ENCODE data around the gene KPNA6. TPM values are rescaled to one million over a fixed set of nuclear protein-coding genes. Genes with fewer than 3 reads are reported as not detected.

KPNA6 gene
- total RNA-seq, 1 experiment from 2014 or later, result 45.8 TPM

- Histone ChIP-seq H3K4me2 (ENCODE audit: low read length) (no peak overlapping the region), H3K79me2 (ENCODE audit: low read length) (peaks cover 45% of the 10 kb centered on the region), H3K9me2 (replicated peaks; ENCODE audit: low read length) (no peaks in the 10 kb centered on the region), H3K27ac (ENCODE audit: low read length) (no peak overlapping the region), H4K20me1 (ENCODE audit: low read length) (no peaks in the 10 kb centered on the region), H3K36me3 (ENCODE audit: low read depth, low read length) (peaks cover 17% of the 10 kb centered on the region; the same call in 1 of the 2 replicates), H3K4me3 (ENCODE audit: low read length) (no peak overlapping the region), H3K4me1 (ENCODE audit: insufficient read depth, low read length) (peaks cover 48% of the 10 kb centered on the region), H3K27me3 (ENCODE audit: low read length) (no peaks in the 10 kb centered on the region), H3K9ac (ENCODE audit: low read length) (no peak overlapping the region), H3K9me3 (ENCODE audit: low read length) (no peaks in the 10 kb centered on the region), H2AFZ (ENCODE audit: low read length) (no peak overlapping the region), H3F3A (ENCODE audit: low read length, unreplicated experiment) (peaks cover 6% of the 10 kb centered on the region)
- BruUV-seq (replicated peaks), result no TSS peak
- no peak for ATAC-seq
- intact Hi-C loops (cut with micrococcal nuclease), result loop anchor here (5.0 kb wide), 4 partner anchors 73 to 193 kb away; partner anchors contain the start of gene HDAC1
- ChIA-PET POLR2A (ENCODE audit: unreplicated experiment) (no interaction called here), CTCF (no interaction called here)
- DNase-seq, result no peak
- TF ChIP-seq CTCF (conservative IDR thresholded peaks at IDR 0.05; ENCODE audit: low read depth, low read length) (no peak), EZH2phosphoT487 (IDR thresholded peaks at IDR 0.05; ENCODE audit: borderline replicate concordance, low read length) (no peak), EZH2 (IDR thresholded peaks at IDR 0.05; ENCODE audit: low read length, unreplicated experiment) (no peak)
Observed at GRCh38 chr1:32219022-32219421, 111.2 kb downstream of the KPNA6 start.

- TF ChIP-seq EZH2phosphoT487 (IDR thresholded peaks at IDR 0.05; ENCODE audit: borderline replicate concordance, low read length) (no peak), CTCF (conservative IDR thresholded peaks at IDR 0.05; ENCODE audit: low read depth, low read length) (no peak)
- ChIA-PET CTCF (no interaction called here), POLR2A (ENCODE audit: unreplicated experiment) (no interaction called here)
- intact Hi-C loops (cut with micrococcal nuclease), result no loop called here
- H3K9ac ChIP-seq (ENCODE audit: low read length), result peak overlapping the region; percentile 98
- peak overlapping the region; percentile 70; the same call in 1 of the 2 replicates for H3K27ac ChIP-seq (ENCODE audit: low read length)
- no peaks in the 10 kb centered on the region for H3K27me3 ChIP-seq (ENCODE audit: low read length)
- DNase-seq (no peak), ATAC-seq (no peak)
- H3K4me2 ChIP-seq (ENCODE audit: low read length), result peak overlapping the region; percentile 93
- no peaks in the 10 kb centered on the region for H3K9me2 ChIP-seq (replicated peaks; ENCODE audit: low read length)
- H3K79me2 ChIP-seq (ENCODE audit: low read length), result peaks cover 55% of the 10 kb centered on the region
- H4K20me1 ChIP-seq (ENCODE audit: low read length), result no peaks in the 10 kb centered on the region
- H3K4me3 ChIP-seq (ENCODE audit: low read length), result peak overlapping the region; percentile 86
- peak overlapping the region; percentile 60; the same call in 1 of the 2 replicates for H2AFZ ChIP-seq (ENCODE audit: low read length)
- H3F3A ChIP-seq (ENCODE audit: low read length, unreplicated experiment), result peaks cover 6% of the 10 kb centered on the region
- peaks cover 22% of the 10 kb centered on the region for H3K36me3 ChIP-seq (ENCODE audit: low read depth, low read length)
- no TSS peak for BruUV-seq (replicated peaks)
- peaks cover 36% of the 10 kb centered on the region for H3K4me1 ChIP-seq (ENCODE audit: insufficient read depth, low read length)
- no peaks in the 10 kb centered on the region for H3K9me3 ChIP-seq (ENCODE audit: low read length)
Observed at GRCh38 chr1:32220746-32221580, 113.1 kb downstream of the KPNA6 start.

- Histone ChIP-seq H3K79me2 (ENCODE audit: low read length) (peaks cover 55% of the 10 kb centered on the region), H3K4me3 (ENCODE audit: low read length) (peak overlapping the region; percentile 86), H4K20me1 (ENCODE audit: low read length) (no peaks in the 10 kb centered on the region), H3K36me3 (ENCODE audit: low read depth, low read length) (peaks cover 24% of the 10 kb centered on the region), H3K9me3 (ENCODE audit: low read length) (no peaks in the 10 kb centered on the region), H3K4me1 (ENCODE audit: insufficient read depth, low read length) (peaks cover 30% of the 10 kb centered on the region), H2AFZ (ENCODE audit: low read length) (peak overlapping the region; percentile 60; the same call in 1 of the 2 replicates), H3K27me3 (ENCODE audit: low read length) (no peaks in the 10 kb centered on the region), H3K9me2 (replicated peaks; ENCODE audit: low read length) (no peaks in the 10 kb centered on the region), H3K27ac (ENCODE audit: low read length) (peak overlapping the region; percentile 70), H3K4me2 (ENCODE audit: low read length) (peak overlapping the region; percentile 93), H3F3A (ENCODE audit: low read length, unreplicated experiment) (peaks cover 2% of the 10 kb centered on the region), H3K9ac (ENCODE audit: low read length) (peak overlapping the region; percentile 98)
- ChIA-PET CTCF (interaction anchor here (0.5 kb wide), 1 partner anchor 149 kb away, joined by 7 read pairs; the partner anchor contains the start of gene TMEM39B), POLR2A (ENCODE audit: unreplicated experiment) (interaction anchor here (0.6 kb wide), 1 partner anchor 68 kb away, joined by 4 read pairs; no protein-coding TSS in a partner anchor)
- BruUV-seq (replicated peaks), result TSS peak; percentile 49
- no peak for ATAC-seq
- DNase-seq, result no peak
- TF ChIP-seq EZH2 (IDR thresholded peaks at IDR 0.05; ENCODE audit: low read length, unreplicated experiment) (no peak), CTCF (conservative IDR thresholded peaks at IDR 0.05; ENCODE audit: low read depth, low read length) (no peak), EZH2phosphoT487 (IDR thresholded peaks at IDR 0.05; ENCODE audit: borderline replicate concordance, low read length) (no peak)
- intact Hi-C loops (cut with micrococcal nuclease), result no loop called here
Observed at GRCh38 chr1:32221581-32221979, 113.7 kb downstream of the KPNA6 start.
